ENCODE data around the gene XYLB. TPM values are rescaled to one million over a fixed set of nuclear protein-coding genes. Genes with fewer than 3 reads are reported as not detected.

Gene XYLB
- total RNA-seq, 6 donors from 2014 or later, result 1.3 to 7.3 (median 4.6) TPM

GRCh38 chr3:38354588-38355330, 8.2 kb downstream of the XYLB start:
- ATAC-seq (ENCODE audit: low FRiP score in 2 of 2) (no peak), DNase-seq (peak in 1 of 2 donors; percentile 29)
- Histone ChIP-seq H3K4me3 (no peak overlapping the region), H3K36me3 (no peaks in the 10 kb centered on the region), H3K27me3 (no peaks in the 10 kb centered on the region), H3K4me1 (no peaks in the 10 kb centered on the region), H3K27ac (no peak overlapping the region), H3K9me3 (no peaks in the 10 kb centered on the region)
- TF ChIP-seq CTCF (IDR thresholded peaks at IDR 0.05) (no peak), POLR2A (IDR thresholded peaks at IDR 0.05) (no peak), POLR2AphosphoS5 (IDR thresholded peaks at IDR 0.05) (no peak), EP300 (IDR thresholded peaks at IDR 0.05) (no peak)
- 60 to 66% methylated on average over 4 of the region's 4 CpGs for WGBS, 2 donors

- TF ChIP-seq POLR2AphosphoS5 (IDR thresholded peaks at IDR 0.05) (no peak), CTCF (IDR thresholded peaks at IDR 0.05) (no peak)
- Histone ChIP-seq H3K4me3 (no peak overlapping the region), H3K27ac (no peak overlapping the region), H3K4me1 (no peaks in the 10 kb centered on the region), H3K36me3 (no peaks in the 10 kb centered on the region), H3K27me3 (no peaks in the 10 kb centered on the region), H3K9me3 (no peaks in the 10 kb centered on the region)
- ATAC-seq (ENCODE audit: low FRiP score in 2 of 2), result no peak
- 92 to 97% methylated on average over 6 of the region's 6 CpGs for WGBS, 2 donors
- DNase-seq, result no peak
Observed at GRCh38 chr3:38359038-38359437, 12.5 kb downstream of the XYLB start.

GRCh38 chr3:38360345-38360744, 13.8 kb downstream of the XYLB start:
- H3K36me3 ChIP-seq, result peaks cover 0 to 4% (median 2%) of the 10 kb centered on the region in 4 donors
- no peak overlapping the region for H3K27ac ChIP-seq
- no peak for ATAC-seq (ENCODE audit: low FRiP score in 2 of 2)
- H3K4me1 ChIP-seq, result no peaks in the 10 kb centered on the region
- 97% methylated on average over 3 of the region's 3 CpGs; no CpG with 5 or more reads in 1 of the 2 donors for WGBS, 2 donors
- H3K4me3 ChIP-seq, result no peak overlapping the region
- DNase-seq, result no peak
- no peak for TF ChIP-seq POLR2AphosphoS5 (IDR thresholded peaks at IDR 0.05)
- no peak for TF ChIP-seq EP300 (IDR thresholded peaks at IDR 0.05)
- no peak for TF ChIP-seq CTCF (IDR thresholded peaks at IDR 0.05)
- TF ChIP-seq POLR2A (IDR thresholded peaks at IDR 0.05), result no peak
- H3K9me3 ChIP-seq, result no peaks in the 10 kb centered on the region
- H3K27me3 ChIP-seq, result no peaks in the 10 kb centered on the region

- Histone ChIP-seq H3K4me3 (no peak overlapping the region), H3K4me1 (no peaks in the 10 kb centered on the region), H3K27me3 (no peaks in the 10 kb centered on the region), H3K36me3 (peaks cover 0 to 10% (median 2%) of the 10 kb centered on the region in 4 donors), H3K9me3 (no peaks in the 10 kb centered on the region), H3K27ac (no peak overlapping the region)
- TF ChIP-seq EP300 (IDR thresholded peaks at IDR 0.05), result no peak
- TF ChIP-seq POLR2A (IDR thresholded peaks at IDR 0.05), result no peak
- no peak for TF ChIP-seq POLR2AphosphoS5 (IDR thresholded peaks at IDR 0.05)
- no peak for TF ChIP-seq CTCF (IDR thresholded peaks at IDR 0.05)
- DNase-seq (no peak), ATAC-seq (ENCODE audit: low FRiP score in 2 of 2) (no peak)
- WGBS, 2 donors, result 74 to 79% methylated on average over 2 to 4 of the region's 4 CpGs
Observed at GRCh38 chr3:38361496-38361895, 14.9 kb downstream of the XYLB start.

GRCh38 chr3:38362825-38363224, 16.2 kb downstream of the XYLB start:
- 95 to 96% methylated on average over 9 of the region's 9 CpGs for WGBS, 2 donors

More at GRCh38 chr3:38362825-38363224, 16.2 kb downstream of the XYLB start:
- Histone ChIP-seq H3K4me3 (no peak overlapping the region), H3K36me3 (peaks cover 0 to 10% (median 2%) of the 10 kb centered on the region in 4 donors), H3K4me1 (no peaks in the 10 kb centered on the region), H3K27ac (no peak overlapping the region), H3K27me3 (no peaks in the 10 kb centered on the region), H3K9me3 (no peaks in the 10 kb centered on the region)
- ATAC-seq (ENCODE audit: low FRiP score in 2 of 2), result no peak
- TF ChIP-seq EP300 (IDR thresholded peaks at IDR 0.05) (no peak), POLR2A (IDR thresholded peaks at IDR 0.05) (no peak)
- no peak for DNase-seq

Data from upper lobe of left lung (tissue), 6 donors.